Measurements from ENCODE around the gene BATF.

BATF gene

GRCh38 chr14:75501080-75501479 lies 21.2 kb upstream of the BATF start:
- no peak for DNase-seq

- no peak for DNase-seq
Measured at GRCh38 chr14:75504411-75504810, 17.9 kb upstream of the BATF start.

- DNase-seq = no peak
Measured at GRCh38 chr14:75506930-75507329, 15.3 kb upstream of the BATF start.

- no peak for DNase-seq
Measured at GRCh38 chr14:75510547-75510946, 11.7 kb upstream of the BATF start.

- DNase-seq = no peak
Measured at GRCh38 chr14:75511201-75511600, 11.1 kb upstream of the BATF start.

GRCh38 chr14:75513911-75514672 lies 8.2 kb upstream of the BATF start:
- no peak for DNase-seq

- DNase-seq = peak; percentile 78
Measured at GRCh38 chr14:75514673-75515628, 7.3 kb upstream of the BATF start.

GRCh38 chr14:75515629-75515996 lies 6.7 kb upstream of the BATF start:
- no peak for DNase-seq

- peak; percentile 72 for DNase-seq
Measured at GRCh38 chr14:75518625-75519024, 3.6 kb upstream of the BATF start.

GRCh38 chr14:75519394-75519793 lies 2.9 kb upstream of the BATF start:
- no peak for DNase-seq

GRCh38 chr14:75519826-75520728 lies 2.2 kb upstream of the BATF start:
- DNase-seq = no peak

- no peak for DNase-seq
Measured at GRCh38 chr14:75520852-75521251, 1.4 kb upstream of the BATF start.

- DNase-seq = no peak
Measured at GRCh38 chr14:75521415-75522199, 662 bp upstream of the BATF start.

- no peak for DNase-seq
Measured at GRCh38 chr14:75522983-75523318, 682 bp downstream of the BATF start.

GRCh38 chr14:75523771-75524171 lies 1.5 kb downstream of the BATF start:
- DNase-seq = peak; percentile 74

- no peak for DNase-seq
Measured at GRCh38 chr14:75525969-75526368, 3.7 kb downstream of the BATF start.

- no peak for DNase-seq
Measured at GRCh38 chr14:75527449-75528163, 5.3 kb downstream of the BATF start.

- no peak for DNase-seq
Measured at GRCh38 chr14:75531256-75531655, 9.0 kb downstream of the BATF start.

- no peak for DNase-seq
Measured at GRCh38 chr14:75531660-75532317, 9.5 kb downstream of the BATF start.

- no peak for DNase-seq
Measured at GRCh38 chr14:75533791-75534555, 11.7 kb downstream of the BATF start.

Data from activated CD4-positive, alpha-beta T cell treated with anti-CD3 and anti-CD28 coated beads, Interleukin-2, amount 50 U/mL, for 16 hours (primary cell).